SK-N-SH (cell line): ENCODE results near the gene SPIRE1. TPM values are rescaled to one million over a fixed set of nuclear protein-coding genes. Genes with fewer than 3 reads are reported as not detected.

Source experiments
- CTCF ChIA-PET: fragments of 300-600, 350-600 bp; formaldehyde crosslinking; extraction: SDS; loops from one replicate; lab custom pipeline; 2021; lab: Yijun Ruan, JAX
- POLR2A ChIA-PET: fragments of 350-600 bp; sonication (Branson Sonifier 250); formaldehyde crosslinking; extraction: SDS; loops from one replicate; lab custom pipeline; 2020; ENCODE audit warnings: antibody characterized with exemption, inconsistent platforms; lab: Yijun Ruan, JAX
- DNase-seq: peaks from one replicate; pipeline ENCODE4 v3.0.0; 2012
- H2AFZ ChIP-seq: fragments of 200-600 bp; sonication (generic); 2 replicates; pipeline ENCODE4 v1.8.1; 2016; ENCODE audit warnings: antibody characterized with exemption, mild to moderate bottlenecking, low read depth
- H3F3A ChIP-seq: fragments of 200-600 bp; sonication (generic); replicated peaks from 2 replicates; pipeline ENCODE3; 2016; ENCODE audit warnings: antibody characterized with exemption, mild to moderate bottlenecking; ENCODE audit not compliant: insufficient read depth
- H3K27ac ChIP-seq, 2 experiments: fragments of 200-500 bp in 1 of 2; fragments of 200-600 bp in 1 of 2; sonication (Bioruptor generic) in 1 of 2; sonication (generic), shearing (Covaris generic) in 1 of 2; 2 replicates each; pipeline versions ENCODE4 v1.5.1 to v1.6.1; 2014 to 2016; ENCODE audit warnings: low read depth in 2 of 2, inconsistent platforms in 1 of 2, low read length in 1 of 2, mild to moderate bottlenecking in 1 of 2, mixed read lengths in 1 of 2
- H3K27me3 ChIP-seq: fragments of 200-600 bp; sonication (generic), shearing (Covaris generic); 2 replicates; pipeline ENCODE4 v1.6.1; 2016; ENCODE audit warnings: mixed run types; ENCODE audit not compliant: insufficient read depth
- H3K36me3 ChIP-seq, 2 experiments: fragments of 200-500 bp in 1 of 2; fragments of 200-600 bp in 1 of 2; sonication (Bioruptor generic) in 1 of 2; sonication (generic) in 1 of 2; replicated peaks in 1 of 2; 2 replicates each; pipeline versions ENCODE3 to v1.5.1; 2014 to 2016; ENCODE audit warnings: low read length in 1 of 2, mild to moderate bottlenecking in 1 of 2; ENCODE audit not compliant: insufficient read depth in 2 of 2, control insufficient read depth in 1 of 2
- H3K4me1 ChIP-seq, 2 experiments: fragments of 200-500 bp in 1 of 2; fragments of 200-600 bp in 1 of 2; sonication (Bioruptor generic) in 1 of 2; sonication (generic), shearing (Covaris generic) in 1 of 2; 2 replicates each; pipeline versions ENCODE4 v1.5.1 to v1.6.1; 2014 to 2016; ENCODE audit warnings: low read depth in 1 of 2, low read length in 1 of 2, mixed run types in 1 of 2; ENCODE audit not compliant: insufficient read depth in 2 of 2, control insufficient read depth in 1 of 2
- H3K4me2 ChIP-seq: fragments of 200-600 bp; sonication (generic), shearing (Covaris generic); 2 replicates; pipeline ENCODE4 v1.6.1; 2017; ENCODE audit warnings: mixed run types
- H3K4me3 ChIP-seq, 2 experiments: fragments of 200-500 bp in 1 of 2; fragments of 200-600 bp in 1 of 2; sonication (Bioruptor generic) in 1 of 2; sonication (generic), shearing (Covaris generic) in 1 of 2; 2 replicates each; pipeline versions ENCODE4 v1.5.1 to v1.8.1; 2014 to 2016; ENCODE audit warnings: low read depth in 2 of 2, inconsistent platforms in 1 of 2, low read length in 1 of 2, mild to moderate bottlenecking in 1 of 2, mixed read lengths in 1 of 2, moderate library complexity in 1 of 2
- H3K79me2 ChIP-seq: fragments of 200-600 bp; sonication (generic); 2 replicates; pipeline ENCODE4 v1.8.1; 2017; ENCODE audit warnings: mild to moderate bottlenecking; ENCODE audit not compliant: insufficient read depth
- H3K9ac ChIP-seq: fragments of 200-600 bp; sonication (generic); 2 replicates; pipeline ENCODE4 v1.6.1; 2017; ENCODE audit warnings: mixed run types
- H3K9me2 ChIP-seq: fragments of 200-600 bp; sonication (generic); 2 replicates; pipeline ENCODE4 v1.6.1; 2017; ENCODE audit warnings: mixed run types
- H3K9me3 ChIP-seq: fragments of 200-600 bp; sonication (generic); 2 replicates; pipeline ENCODE4 v1.6.1; 2017; ENCODE audit warnings: mixed run types, mild to moderate bottlenecking, moderate library complexity
- H4K20me1 ChIP-seq: fragments of 200-600 bp; sonication (generic); 2 replicates; pipeline ENCODE4 v1.6.1; 2017; ENCODE audit warnings: mild to moderate bottlenecking, mixed run types; ENCODE audit not compliant: insufficient read depth
- CTCF ChIP-seq: fragments of 200-600 bp; sonication (generic); IDR thresholded peaks from 2 replicates; pipeline ENCODE4 v1.6.1; 2017; ENCODE audit warnings: antibody characterized with exemption, mild to moderate bottlenecking, moderate library complexity
- EZH2phosphoT487 ChIP-seq: fragments of 200-600 bp; sonication (generic); IDR thresholded peaks from 2 replicates; pipeline ENCODE4 v1.6.1; 2017; ENCODE audit warnings: low read depth, mixed run types, mild to moderate bottlenecking, antibody characterized with exemption, moderate library complexity, borderline replicate concordance
- FOXM1 ChIP-seq: IDR thresholded peaks from 2 replicates; pipeline ENCODE4 v1.4.0; 2012; ENCODE audit warnings: low read depth, mild to moderate bottlenecking
- GABPA ChIP-seq: IDR thresholded peaks from 2 replicates; pipeline ENCODE4 v1.4.0; 2012; ENCODE audit warnings: low read depth, mild to moderate bottlenecking
- RAD21 ChIP-seq: IDR thresholded peaks from 2 replicates; pipeline ENCODE4 v1.6.1; 2012; ENCODE audit warnings: mild to moderate bottlenecking, low read length
- RCOR1 ChIP-seq: fragments of 150-350 bp; IDR thresholded peaks from 2 replicates; pipeline ENCODE4 v1.6.1; 2017; ENCODE audit warnings: antibody characterized with exemption, low read length
- REST ChIP-seq: IDR thresholded peaks from 2 replicates; pipeline ENCODE4 v1.6.1; 2012; ENCODE audit warnings: mild to moderate bottlenecking, low read depth, low read length, moderate library complexity
- RFX5 ChIP-seq: IDR thresholded peaks from 2 replicates; pipeline ENCODE4 v1.6.1; 2012; ENCODE audit warnings: mild to moderate bottlenecking, improper control_type of control experiment, low read length
- SIN3A ChIP-seq: IDR thresholded peaks from 2 replicates; pipeline ENCODE4 v1.6.1; 2012; ENCODE audit warnings: low read depth, mild to moderate bottlenecking, low read length, moderate library complexity, borderline replicate concordance
- USF2 ChIP-seq: fragments of 150-350 bp; IDR thresholded peaks from 2 replicates; pipeline ENCODE4 v1.6.1; 2017; ENCODE audit warnings: antibody characterized with exemption, low read length, low read depth, borderline replicate concordance
- WGBS: methylation state at CpG from one replicate; pipeline ENCODE4 v1.1.6; 2017; ENCODE audit warnings: low lambda C conversion rate; 5-methylcytosine and 5-hydroxymethylcytosine counted together
- polyA plus RNA-seq, 3 experiments: library from polyadenylated mRNA; depleted of rRNA; stranded (reverse); fragments of >200 nt; gene quantifications; 2 replicates each; pipeline ENCODE4 v1.2.3, GENCODE V29; 2012

Gene SPIRE1
- polyA plus RNA-seq, 1 of the 3 experiments (the other 2 are of a cell fraction): 6.7 TPM

- POLR2A ChIA-PET: no interaction called here
- Histone ChIP-seq H3K9me2 (no peaks in the 10 kb centered on the region), H3F3A (no peaks in the 10 kb centered on the region), H3K4me2 (no peak overlapping the region), H3K4me1 (no peaks in the 10 kb centered on the region), H3K9me3 (no peaks in the 10 kb centered on the region), H3K27ac (no peak overlapping the region), H4K20me1 (no peaks in the 10 kb centered on the region), H3K9ac (no peak overlapping the region), H3K79me2 (no peaks in the 10 kb centered on the region), H2AFZ (no peak overlapping the region), H3K36me3 (peaks cover 45 to 47% of the 10 kb centered on the region in 2 experiments), H3K27me3 (no peaks in the 10 kb centered on the region), H3K4me3 (no peak overlapping the region)
- 91% methylated on average over 4 of the region's 4 CpGs for WGBS
- CTCF ChIA-PET: interaction anchor here (1.3 to 1.4 kb wide), 2 partner anchors 11 to 59 kb away, joined by 4 to 6 read pairs; no protein-coding TSS in a partner anchor
- TF ChIP-seq GABPA (no peak), RCOR1 (no peak), RAD21 (no peak), REST (no peak), SIN3A (no peak), CTCF (no peak), EZH2phosphoT487 (no peak), RFX5 (no peak), FOXM1 (no peak), USF2 (no peak)
- DNase-seq: no peak
These were observed 206.5 kb downstream of the SPIRE1 start for GRCh38 chr18:12451428-12451827.
